ENCODE results near the gene SIN3A. TPM values are rescaled to one million over a fixed set of nuclear protein-coding genes. Genes with fewer than 3 reads are reported as not detected.

SIN3A gene
- total and polyA plus RNA-seq, 2 of the 8 experiments (the other 6 are each of a cell fraction or from before 2014, with no cell fraction given): 69.5 to 109 TPM

DNA sequence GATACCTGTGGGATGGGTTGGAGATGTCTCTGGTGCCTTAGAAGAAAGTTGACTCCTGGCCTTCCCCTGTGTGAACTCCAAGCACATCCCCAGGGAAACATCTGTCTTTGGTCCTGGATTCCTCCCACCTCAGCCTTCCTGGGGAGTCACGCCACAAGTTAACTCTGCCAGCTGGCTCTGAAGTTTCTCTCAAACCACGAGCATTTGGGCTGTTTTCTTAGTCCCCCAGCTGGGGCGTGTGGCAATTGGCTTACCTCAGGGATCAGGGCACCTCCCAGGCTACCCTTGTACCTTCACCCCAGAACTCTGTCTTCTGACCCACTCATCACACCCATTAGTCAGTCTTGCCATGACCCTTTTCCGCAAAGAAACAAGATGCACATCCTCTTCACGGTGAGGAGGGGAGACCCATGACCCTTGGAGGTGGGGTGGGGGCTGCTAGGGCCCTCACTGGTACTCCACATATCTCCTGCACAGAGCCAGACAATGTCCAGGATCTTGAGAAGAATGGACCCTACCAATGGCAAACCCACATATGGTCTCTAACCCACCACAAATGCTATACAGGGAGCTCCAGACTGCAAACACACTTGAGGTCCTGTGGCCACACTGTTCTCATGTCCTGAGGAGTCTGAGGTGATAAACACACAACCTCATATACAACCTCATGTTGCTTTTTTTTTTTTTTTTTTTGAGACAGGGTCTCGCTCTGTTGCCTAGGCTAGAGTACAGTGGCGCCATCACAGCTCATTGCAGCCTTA, 100.7 kb downstream of the SIN3A start:
- Histone ChIP-seq H3K23ac (ENCODE audit: insufficient read length) (no peak overlapping the region), H4K5ac (ENCODE audit: insufficient read length, low read depth, low read length) (no peak overlapping the region), H3K36me3 (ENCODE audit: control insufficient read depth in 2 of 4, insufficient read depth in 4 of 4, low read length in 3 of 4) (no peaks in the 10 kb centered on the region), H3K9me3 (ENCODE audit: insufficient read depth in 2 of 2, low read depth in 1 of 2, low read length in 1 of 2) (no peaks in the 10 kb centered on the region), H3K4me3 (ENCODE audit: extremely low read depth in 1 of 4, insufficient read depth in 2 of 4, low read depth in 3 of 4, low read length in 4 of 4) (no peak overlapping the region), H3K56ac (replicated peaks; ENCODE audit: insufficient read length, low read depth, low read length) (no peak overlapping the region), H3K27me3 (replicated peaks in 1 of 4; ENCODE audit: control insufficient read depth in 3 of 4, extremely low read depth in 1 of 4, insufficient read depth in 3 of 4, low read length in 3 of 4) (peaks cover 0 to 31% (median 16%) of the 10 kb centered on the region in 4 experiments; a peak in 5 of 7 replicates), H2AK5ac (ENCODE audit: low read depth, low read length) (no peak overlapping the region), H3K79me1 (ENCODE audit: low read depth, low read length) (no peaks in the 10 kb centered on the region; the same call in 1 of the 2 replicates), H3K4me2 (ENCODE audit: insufficient read depth in 1 of 2, low read depth in 2 of 2, low read length in 2 of 2) (no peak overlapping the region), H2BK20ac (ENCODE audit: low read length) (no peak overlapping the region), H2BK15ac (ENCODE audit: low read length) (no peak overlapping the region), H3K23me2 (ENCODE audit: low read depth, low read length) (peaks cover 17% of the 10 kb centered on the region), H3K27ac (ENCODE audit: low read depth, low read length) (no peak overlapping the region), H3K4me1 (replicated peaks in 1 of 4; ENCODE audit: control insufficient read depth in 3 of 4, insufficient read depth in 4 of 4, low read length in 3 of 4) (peaks cover 0 to 9% (median 5%) of the 10 kb centered on the region in 4 experiments; a peak in 4 of 7 replicates), H2BK5ac (ENCODE audit: low read depth, low read length) (no peak overlapping the region), H3K79me2 (ENCODE audit: control insufficient read depth in 1 of 2, insufficient read depth in 2 of 2, low read length in 2 of 2) (no peaks in the 10 kb centered on the region), H2BK12ac (ENCODE audit: low read depth, low read length) (no peak overlapping the region), H4K8ac (ENCODE audit: extremely low read depth, insufficient read depth, low read length) (no peak overlapping the region), H3K9ac (replicated peaks in 1 of 4; ENCODE audit: extremely low read depth in 1 of 4, low read depth in 3 of 4, low read length in 3 of 4) (no peak overlapping the region), H3K4ac (replicated peaks; ENCODE audit: insufficient read length, low read depth, low read length) (no peak overlapping the region), H3K18ac (ENCODE audit: extremely low read depth, low read length) (no peak overlapping the region), H2AFZ (ENCODE audit: low read length) (no peak overlapping the region), H2BK120ac (replicated peaks; ENCODE audit: low read depth, low read length) (no peak overlapping the region), H3K14ac (ENCODE audit: insufficient read length) (no peak overlapping the region), H4K20me1 (replicated peaks in 1 of 2; ENCODE audit: control insufficient read depth in 1 of 2, insufficient read depth in 2 of 2, low read length in 2 of 2) (peaks cover 0 to 7% of the 10 kb centered on the region in 2 experiments), H4K91ac (replicated peaks; ENCODE audit: insufficient read length, low read length) (no peak overlapping the region)
- 90% methylated on average over 6 of the region's 7 CpGs; no CpG with 5 or more reads in 1 of the 2 experiments for WGBS, 2 experiments (ENCODE audit: extremely low coverage in 1 of 2, insufficient coverage in 1 of 2, insufficient read length in 1 of 2, insufficient replicate concordance in 2 of 2, low coverage in 1 of 2, low lambda C conversion rate in 2 of 2, missing lambda C conversion rate in 1 of 2)
- DNase-seq (ENCODE audit: low read depth in 1 of 2, low spot score in 2 of 2): no peak
- ChIA-PET POLR2A (ENCODE audit: partially characterized antibody) (interaction anchor here (0.6 to 8.2 kb wide), 3 partner anchors 11 to 240 kb away, joined by 4 to 69 read pairs (median 4); partner anchors contain the start of gene MAN2C1), CTCF (ENCODE audit: partially characterized antibody) (interaction anchor here (0.6 to 0.8 kb wide), 3 partner anchors 10 to 551 kb away, joined by 3 to 4 read pairs (median 3); partner anchors contain the start of gene MAN2C1)
- no peak for FAIRE-seq
- TF ChIP-seq POU5F1 (IDR thresholded peaks at IDR 0.05; ENCODE audit: low read depth, low read length) (no peak), POLR2AphosphoS5 (IDR thresholded peaks at IDR 0.05; ENCODE audit: low read depth, low read length) (0 out of 2 replicates have a peak, but pooled peaks have one; percentile 14)

Measured in H1 (cell line).